Activated naive CD4-positive, alpha-beta T cell treated with anti-CD3 and anti-CD28 coated beads, Interleukin-2, amount 50 U/mL, for 72 hours (primary cell): ENCODE results near the gene USP20. TPM values are rescaled to one million over a fixed set of nuclear protein-coding genes. Genes with fewer than 3 reads are reported as not detected.
A peak's percentile ranks its signal among the peaks of the same experiment; 100 is the strongest.
"Not testable (repeated sequence)": the region's sequence is repeated elsewhere in the genome, so short reads cannot be mapped to it uniquely, and the experiment has no call there.

ENCODE experiments used
- ATAC-seq, 2 donors: fragments of 150-1000 bp; cut with Tn5 transposase; 2 replicates each; pipeline ENCODE4 v1.10.0; 2021; ENCODE audit warnings: mild to moderate bottlenecking in 2 of 2, moderate library complexity in 2 of 2
- DNase-seq, 2 donors: peaks; one replicate each; pipeline ENCODE4 v3.0.0; 2021 to 2022; ENCODE audit warnings: low spot score in 2 of 2
- H3K27ac Mint-ChIP-seq, 2 donors: one replicate each; pipeline ENCODE4 v1.8.0; 2022; ENCODE audit warnings: mild to moderate bottlenecking in 2 of 2, mixed read lengths in 2 of 2
- H3K36me3 Mint-ChIP-seq, 2 donors: one replicate each; pipeline ENCODE4 v1.8.0; 2022; ENCODE audit warnings: mixed read lengths in 2 of 2
- H3K9me3 Mint-ChIP-seq, 2 donors: one replicate each; pipeline ENCODE4 v1.8.0; 2022; ENCODE audit warnings: mixed read lengths in 2 of 2
- total RNA-seq, 2 donors: library from RNA; stranded (reverse); gene quantifications; one replicate each; pipeline ENCODE4 v1.2.3, GENCODE V29; 2022

The USP20 gene
- total RNA-seq: 10 to 100 TPM; 50.7 to 58.5 TPM

GRCh38 chr9:129835128-129835859, at the start of gene USP20, which contains the start of gene C9orf78:
USP20 (plus strand) TSS chr9:129835458; CDS start chr9:129852556, 17,098 bp downstream.
C9orf78 (minus strand) TSS chr9:129835275; CDS start chr9:129835221, 54 bp downstream.
- ATAC-seq (peak; percentile 84 to 93), DNase-seq (peak; percentile 98)
- Mint-ChIP-seq H3K9me3 (no peaks in the 10 kb centered on the region), H3K27ac (peak within 1 kb of the TSS; percentile 89 to 99), H3K36me3 (peaks cover 37 to 43% of the 10 kb centered on the region in 2 donors)

- Mint-ChIP-seq H3K27ac (no peak overlapping the region), H3K36me3 (no peaks in the 10 kb centered on the region), H3K9me3 (no peaks in the 10 kb centered on the region)
- ATAC-seq: no peak
- no peak for DNase-seq
These were observed 49.4 kb upstream of the USP20 start for GRCh38 chr9:129785866-129786265.

- Mint-ChIP-seq H3K36me3 (no peaks in the 10 kb centered on the region), H3K9me3 (no peaks in the 10 kb centered on the region), H3K27ac (no peak overlapping the region)
- ATAC-seq (no peak), DNase-seq (no peak)
These were observed 48.8 kb upstream of the USP20 start for GRCh38 chr9:129786481-129786880.

GRCh38 chr9:129794549-129794948, 40.7 kb upstream of the USP20 start:
- no peak for ATAC-seq
- Mint-ChIP-seq H3K27ac (no peak overlapping the region), H3K36me3 (no peaks in the 10 kb centered on the region), H3K9me3 (no peaks in the 10 kb centered on the region)
- no peak for DNase-seq

- H3K27ac Mint-ChIP-seq, H3K36me3 Mint-ChIP-seq, ATAC-seq, DNase-seq, H3K9me3 Mint-ChIP-seq: not testable (repeated sequence)
These were observed 39.2 kb upstream of the USP20 start for GRCh38 chr9:129796029-129796428.

- ATAC-seq (no peak), DNase-seq (no peak)
- Mint-ChIP-seq H3K36me3 (peaks cover 0 to 3% of the 10 kb centered on the region in 2 donors), H3K27ac (peak overlapping the region in 1 of 2 donors; percentile 8), H3K9me3 (no peaks in the 10 kb centered on the region)
These were observed 36.3 kb upstream of the USP20 start for GRCh38 chr9:129798973-129799372.

GRCh38 chr9:129801504-129801903, 33.8 kb upstream of the USP20 start:
- ATAC-seq: no peak
- Mint-ChIP-seq H3K9me3 (no peaks in the 10 kb centered on the region), H3K36me3 (peaks cover 8 to 18% of the 10 kb centered on the region in 2 donors), H3K27ac (peak overlapping the region in 1 of 2 donors; percentile 55)
- DNase-seq: no peak

GRCh38 chr9:129802833-129803675, 32.2 kb upstream of the USP20 start, which contains the start of gene TOR1B:
TOR1B (plus strand) TSS chr9:129803184; CDS start chr9:129803213, 29 bp downstream.
- peak within 1 kb of the TSS; percentile 83 to 99 for H3K27ac Mint-ChIP-seq
- no peaks in the 10 kb centered on the region for H3K9me3 Mint-ChIP-seq
- DNase-seq (peak; percentile 96), ATAC-seq (peak; percentile 94 to 98)
- peaks cover 15 to 24% of the 10 kb centered on the region in 2 donors for H3K36me3 Mint-ChIP-seq

- peak in 1 of 2 donors; percentile 7 for ATAC-seq
- no peaks in the 10 kb centered on the region for H3K9me3 Mint-ChIP-seq
- DNase-seq: no peak
These were observed 31.6 kb upstream of the USP20 start for GRCh38 chr9:129803676-129804060.

GRCh38 chr9:129806061-129806460, 29.2 kb upstream of the USP20 start:
- Mint-ChIP-seq H3K36me3 (peaks cover 28% of the 10 kb centered on the region in 2 donors), H3K9me3 (no peaks in the 10 kb centered on the region), H3K27ac (peak overlapping the region; percentile 48 to 82)
- DNase-seq (no peak), ATAC-seq (no peak)

More at GRCh38 chr9:129803676-129804060, 31.6 kb upstream of the USP20 start:
- peaks cover 18 to 24% of the 10 kb centered on the region in 2 donors for H3K36me3 Mint-ChIP-seq
- H3K27ac Mint-ChIP-seq: peak overlapping the region; percentile 22 to 83

GRCh38 chr9:129809346-129809745, 25.9 kb upstream of the USP20 start:
- H3K27ac Mint-ChIP-seq: peak overlapping the region in 1 of 2 donors; percentile 51
- H3K9me3 Mint-ChIP-seq: no peaks in the 10 kb centered on the region
- ATAC-seq (no peak), DNase-seq (no peak)
- H3K36me3 Mint-ChIP-seq: peaks cover 21 to 28% of the 10 kb centered on the region in 2 donors

GRCh38 chr9:129810116-129810515, 25.1 kb upstream of the USP20 start:
- DNase-seq (no peak), ATAC-seq (no peak)
- peaks cover 20 to 28% of the 10 kb centered on the region in 2 donors for H3K36me3 Mint-ChIP-seq
- H3K27ac Mint-ChIP-seq: no peak overlapping the region
- no peaks in the 10 kb centered on the region for H3K9me3 Mint-ChIP-seq

GRCh38 chr9:129810788-129811187, 24.5 kb upstream of the USP20 start:
- Mint-ChIP-seq H3K9me3 (no peaks in the 10 kb centered on the region), H3K36me3 (peaks cover 17 to 28% of the 10 kb centered on the region in 2 donors), H3K27ac (no peak overlapping the region)
- no peak for ATAC-seq
- no peak for DNase-seq

- Mint-ChIP-seq H3K27ac (peak overlapping the region; percentile 75 to 79), H3K36me3 (peaks cover 8 to 27% of the 10 kb centered on the region in 2 donors), H3K9me3 (no peaks in the 10 kb centered on the region)
- peak; percentile 39 to 51 for ATAC-seq
- no peak for DNase-seq
These were observed 23.3 kb upstream of the USP20 start for GRCh38 chr9:129811967-129812363.

- Mint-ChIP-seq H3K9me3 (no peaks in the 10 kb centered on the region), H3K27ac (peak overlapping the region; percentile 75 to 79), H3K36me3 (peaks cover 4 to 22% of the 10 kb centered on the region in 2 donors)
- ATAC-seq: no peak
- no peak for DNase-seq
These were observed 22.9 kb upstream of the USP20 start for GRCh38 chr9:129812385-129812784.

- H3K27ac Mint-ChIP-seq: peak overlapping the region in 1 of 2 donors; percentile 24
- no peak for ATAC-seq
- no peaks in the 10 kb centered on the region for H3K9me3 Mint-ChIP-seq
- no peak for DNase-seq
- H3K36me3 Mint-ChIP-seq: peaks cover 8 to 23% of the 10 kb centered on the region in 2 donors
These were observed 21.6 kb upstream of the USP20 start for GRCh38 chr9:129813661-129814060.
